Middle frontal gyrus (tissue), 1 donor: ENCODE results near the gene OCSTAMP.

Experiments used
- DNase-seq: peaks from one replicate; pipeline ENCODE4 v3.0.0-alpha.2; 2015; ENCODE audit warnings: low spot score; ENCODE audit errors: extremely low spot score

OCSTAMP gene

DNA sequence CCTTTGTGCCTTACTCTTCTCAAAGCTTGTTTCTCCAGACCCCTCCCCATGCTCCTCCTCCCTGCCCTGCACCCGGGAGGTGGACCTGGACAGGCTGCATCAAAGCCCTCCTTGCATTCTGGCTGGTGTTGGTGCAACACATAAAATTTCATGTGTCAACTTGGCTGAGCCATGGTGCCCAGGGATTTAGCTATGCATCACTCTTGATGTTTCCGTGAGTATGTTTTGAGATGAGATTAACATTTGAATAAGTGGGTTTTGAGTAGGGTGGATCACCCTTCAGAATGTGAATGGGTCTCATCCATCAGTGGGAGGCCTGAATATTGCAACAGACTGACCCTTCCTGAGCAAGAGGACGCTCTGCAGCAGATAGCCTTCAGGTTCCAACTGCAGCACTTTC, 4.4 kb upstream of the OCSTAMP start:
- no peak for DNase-seq

DNA sequence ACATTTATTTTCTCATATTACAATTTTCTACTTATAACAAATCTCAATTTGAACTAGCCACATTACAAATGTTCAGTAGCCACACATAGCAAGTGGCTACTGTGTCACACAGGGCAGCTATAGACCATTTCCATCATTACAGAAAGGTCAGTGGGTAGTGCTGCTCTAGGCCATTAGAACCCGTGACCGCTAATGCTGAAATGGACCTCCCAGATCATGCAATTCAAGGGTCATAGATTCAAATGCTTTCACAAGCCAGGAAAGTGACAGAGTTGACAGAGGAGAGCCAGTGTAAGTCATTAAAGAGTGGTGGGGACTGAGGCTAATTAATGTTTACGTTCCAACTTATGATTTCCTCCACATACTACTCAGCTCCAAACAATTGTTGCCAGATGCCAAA, 3.5 kb upstream of the OCSTAMP start:
- no peak for DNase-seq

DNA sequence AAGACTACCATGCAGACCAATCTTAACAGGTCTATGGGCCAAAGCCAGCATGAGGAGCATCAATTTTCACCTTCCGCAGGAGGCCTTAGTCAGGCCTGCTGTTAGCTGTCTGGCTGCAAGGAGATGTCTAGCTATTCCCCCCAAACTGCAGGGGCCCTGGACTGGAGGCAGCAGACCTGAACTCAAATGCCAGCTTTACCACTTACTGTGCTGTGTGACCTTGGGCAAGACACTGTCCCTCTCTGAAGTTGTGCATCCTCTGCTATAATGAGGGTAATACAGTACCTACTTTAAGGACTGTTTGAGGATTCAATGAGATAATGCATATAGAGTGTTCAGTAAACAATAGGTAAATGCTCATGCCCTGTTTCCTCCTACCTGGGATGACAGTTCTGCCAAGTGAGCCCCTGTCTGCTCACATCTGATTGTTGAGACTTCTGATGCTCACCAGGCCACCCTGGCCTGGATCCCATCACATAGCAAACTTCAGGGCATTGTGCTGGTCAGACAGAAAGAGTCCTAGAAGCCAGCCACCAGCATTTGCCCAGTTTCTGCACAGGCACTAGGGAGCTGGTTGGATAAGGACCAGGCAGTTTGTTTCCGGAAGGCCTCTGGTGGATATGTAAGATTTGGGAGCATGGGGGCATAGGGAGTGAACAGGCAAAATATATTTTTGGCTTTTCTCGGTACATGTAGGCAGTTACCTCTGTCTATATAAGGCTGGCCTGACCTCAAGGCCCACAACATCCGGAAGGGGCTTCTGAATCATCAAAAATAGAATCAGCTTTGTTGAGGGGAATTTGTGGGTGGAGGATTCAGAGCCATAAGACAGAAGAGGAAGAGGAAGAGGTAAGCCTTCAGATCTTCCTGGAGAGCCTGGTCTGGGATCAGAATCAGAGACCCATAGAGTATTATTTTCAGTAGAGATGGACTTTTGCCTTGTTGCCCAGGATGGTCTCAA, 2.3 kb upstream of the OCSTAMP start:
- DNase-seq, result no peak

DNA sequence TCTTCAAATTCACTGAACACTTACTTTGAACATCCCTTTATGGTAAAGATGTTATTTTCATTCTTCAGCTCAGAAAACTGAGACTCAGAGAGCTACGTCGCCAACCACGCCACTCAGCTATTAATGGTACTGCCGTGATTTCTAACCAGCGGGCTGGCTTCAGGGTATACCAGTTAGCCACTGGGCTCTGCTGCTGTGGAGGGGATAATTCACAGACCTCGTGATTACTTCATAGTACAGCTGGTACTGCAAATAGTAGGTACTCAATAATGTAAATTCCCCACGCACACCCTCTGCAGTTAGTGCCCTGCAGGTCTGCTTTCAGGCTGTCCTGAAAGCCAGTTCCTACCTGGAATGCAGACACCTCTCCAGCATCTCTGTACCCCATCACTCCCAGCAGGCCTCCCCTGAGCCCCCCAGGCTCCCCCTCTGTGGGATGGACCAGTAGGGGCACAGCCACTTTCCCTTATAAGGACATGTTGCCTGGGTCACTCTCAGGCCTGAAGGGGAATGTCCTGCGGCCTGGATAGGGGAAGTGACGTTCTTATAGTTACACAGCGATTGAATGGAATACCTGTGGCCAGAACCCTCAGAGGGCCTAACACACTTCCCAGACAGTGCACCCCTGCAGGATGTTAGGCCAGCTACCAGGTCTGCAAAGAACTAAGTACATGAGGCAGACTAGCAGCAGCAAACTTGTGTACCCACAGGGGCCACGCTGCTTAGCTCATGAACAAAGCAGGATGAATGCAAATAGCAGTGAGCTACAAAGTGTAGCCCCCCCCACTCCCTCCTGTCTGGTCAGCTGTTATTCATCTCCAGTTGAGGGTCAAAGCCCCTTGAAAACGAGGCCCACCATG, 1.3 kb upstream of the OCSTAMP start:
- DNase-seq, result no peak

DNA sequence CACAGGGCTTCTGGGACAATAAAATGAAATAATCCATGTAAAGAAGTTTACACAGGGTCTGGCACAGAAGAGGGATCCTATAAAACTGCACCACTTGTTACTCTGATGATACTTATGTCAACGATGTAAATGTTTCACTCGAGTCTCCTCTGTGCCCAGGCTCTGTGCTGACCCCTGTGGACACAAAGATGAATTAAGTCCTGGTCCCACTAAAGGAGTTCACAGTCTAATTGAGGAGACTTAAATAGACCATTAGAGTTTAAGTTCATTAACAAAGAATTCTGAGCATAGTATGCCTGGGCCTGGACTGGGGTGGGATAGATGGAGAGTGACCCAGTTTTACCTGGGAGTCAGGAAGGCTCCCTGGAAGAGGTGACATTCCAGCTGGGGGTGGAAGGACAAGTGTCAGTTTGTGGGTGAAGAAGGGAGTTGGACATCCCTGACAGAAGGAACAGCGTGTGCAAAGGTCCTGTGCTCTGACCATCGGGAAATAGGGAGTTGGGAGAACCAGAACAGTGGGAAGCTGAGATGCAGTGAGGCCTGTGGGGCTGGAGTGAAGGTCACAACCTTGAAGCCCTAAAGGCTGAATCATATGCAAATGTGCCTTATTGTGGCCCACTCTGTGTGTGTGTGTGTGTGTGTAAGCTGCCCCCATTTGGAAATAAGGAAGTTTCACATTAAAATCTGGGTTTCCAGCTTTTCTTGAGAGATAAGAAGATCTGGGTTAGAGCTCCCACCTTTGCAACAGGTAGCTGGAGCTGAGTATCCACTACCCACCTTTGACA, 1.1 kb downstream of the OCSTAMP start:
- DNase-seq, result no peak

DNA sequence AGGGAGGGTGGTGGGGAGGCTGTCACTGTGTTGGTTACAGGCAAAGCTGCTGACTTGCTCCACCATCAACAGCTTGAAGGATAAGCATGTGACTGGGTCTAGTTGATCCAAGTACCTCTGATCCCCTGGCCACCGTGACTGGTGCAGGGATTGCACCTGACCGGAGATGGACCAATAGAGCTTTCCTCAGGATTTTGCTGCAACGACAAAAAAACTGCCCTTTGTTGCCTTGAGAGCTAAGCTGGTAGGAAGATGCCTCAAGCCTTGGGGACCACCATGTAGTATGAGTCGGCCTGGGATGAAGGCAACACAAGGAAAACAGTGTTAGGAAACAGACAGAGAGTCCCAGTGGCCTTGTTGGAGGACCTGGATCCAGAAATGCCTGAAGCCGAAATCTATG, 1.8 kb downstream of the OCSTAMP start:
- DNase-seq, result no peak

DNA sequence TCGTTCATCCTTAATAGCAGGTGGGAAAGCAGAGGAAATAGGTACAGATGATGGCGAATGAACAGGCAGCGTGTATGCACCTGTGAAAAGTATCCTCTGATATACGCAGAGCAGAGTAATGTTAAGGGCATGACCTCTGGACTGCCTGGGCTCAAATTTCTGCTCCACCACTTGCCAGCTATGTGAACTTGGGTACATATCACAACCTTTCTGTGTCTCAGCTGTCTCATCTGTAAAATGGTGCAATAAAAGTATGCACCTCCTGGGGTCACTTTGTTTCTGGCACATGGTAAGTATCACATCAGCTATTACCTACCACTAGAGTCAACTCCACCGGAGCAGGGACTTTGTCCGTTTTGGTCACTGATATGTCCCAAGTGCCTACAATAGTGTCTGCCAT, 2.5 kb downstream of the OCSTAMP start:
- no peak for DNase-seq

DNA sequence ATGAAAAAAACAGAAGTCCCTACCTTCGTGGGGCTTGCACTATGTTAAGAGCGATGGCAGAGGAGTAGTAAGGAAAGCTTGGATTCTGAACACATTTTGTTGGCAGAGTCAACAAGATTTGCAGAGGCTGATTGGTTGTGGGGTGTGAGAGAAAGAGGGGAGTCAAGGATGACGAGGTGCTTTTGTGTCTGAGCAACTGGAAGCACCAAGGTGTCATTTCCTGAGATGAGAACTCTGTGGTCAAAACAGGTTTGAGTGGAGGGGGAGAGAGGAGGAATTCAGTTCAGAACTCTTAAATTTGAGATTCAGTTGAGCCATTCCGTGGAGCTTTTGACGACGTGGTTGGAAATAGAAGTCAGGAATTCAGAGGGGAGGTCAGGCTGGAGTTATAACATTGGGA, 3.5 kb downstream of the OCSTAMP start:
- no peak for DNase-seq

DNA sequence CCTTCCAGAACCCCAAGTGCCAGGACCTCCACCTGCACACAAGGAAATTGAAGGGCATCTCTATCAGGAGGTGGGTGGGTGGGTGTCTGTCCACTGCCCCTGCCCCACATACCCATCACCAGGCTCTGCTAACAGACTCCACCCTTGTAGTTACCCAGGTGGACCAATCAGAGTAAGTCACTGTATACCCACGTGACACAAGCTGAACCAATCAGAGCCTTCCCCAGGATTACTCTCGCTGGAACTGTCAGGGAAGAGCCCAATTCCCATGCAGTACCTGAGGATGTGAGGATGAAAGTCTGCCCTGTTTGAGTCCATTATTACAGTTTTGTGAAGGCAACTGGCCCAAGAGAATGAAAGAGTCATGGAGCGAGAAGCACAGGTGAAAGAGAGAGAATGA, 4.2 kb downstream of the OCSTAMP start:
- DNase-seq, result no peak

DNA sequence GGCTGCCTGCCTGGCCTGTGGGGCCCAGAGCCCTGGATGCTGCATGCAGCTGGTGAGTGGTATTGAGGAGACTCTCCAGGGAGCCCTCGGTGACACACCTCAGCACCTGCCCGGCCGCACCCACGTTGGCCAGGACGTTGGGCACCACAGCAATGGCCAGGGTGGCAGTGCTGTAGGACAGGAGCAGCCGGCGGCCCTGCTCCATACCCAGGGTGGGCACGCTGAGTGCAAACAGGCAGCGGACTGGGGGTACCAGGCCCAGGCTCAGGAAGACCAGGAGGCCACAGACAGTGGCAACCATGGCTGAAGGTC, 4.7 kb downstream of the OCSTAMP start:
- DNase-seq, result no peak

DNA sequence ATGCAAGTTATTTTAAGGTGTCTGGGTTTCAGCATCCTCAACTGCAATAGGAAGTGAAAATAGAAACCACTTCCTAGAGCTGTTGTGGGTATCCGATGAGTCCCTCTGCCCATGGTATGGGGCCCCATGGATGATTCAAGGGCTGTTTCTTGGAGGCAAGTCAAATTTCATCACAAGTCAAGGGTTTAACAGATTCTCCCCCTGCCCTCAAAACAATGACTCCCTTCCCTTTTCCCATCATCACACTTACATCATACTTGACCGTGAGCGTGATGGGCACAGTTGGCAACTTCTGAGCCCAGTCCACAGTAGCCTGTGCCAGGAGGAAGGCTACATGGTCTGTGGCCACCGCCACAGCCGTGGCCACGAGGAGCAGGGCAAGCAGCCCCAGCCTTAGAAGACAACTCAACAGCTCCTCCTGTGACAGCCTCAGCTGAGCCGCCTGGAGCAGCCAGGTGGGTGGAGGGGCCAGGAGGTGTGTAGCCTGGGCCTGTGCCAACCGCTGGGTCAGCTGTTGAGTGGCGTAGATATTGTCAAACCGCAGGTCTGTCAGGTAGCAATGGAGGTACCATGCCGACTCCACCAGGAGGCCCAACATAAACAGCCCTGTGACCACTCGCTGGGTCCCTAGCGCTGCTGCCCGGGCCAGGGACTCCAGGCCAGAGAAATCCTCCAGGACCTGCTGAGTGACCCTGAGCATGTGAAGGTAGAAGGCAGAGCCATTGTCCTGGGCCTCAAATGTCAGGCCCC, 5.2 kb downstream of the OCSTAMP start:
- DNase-seq, result no peak

DNA sequence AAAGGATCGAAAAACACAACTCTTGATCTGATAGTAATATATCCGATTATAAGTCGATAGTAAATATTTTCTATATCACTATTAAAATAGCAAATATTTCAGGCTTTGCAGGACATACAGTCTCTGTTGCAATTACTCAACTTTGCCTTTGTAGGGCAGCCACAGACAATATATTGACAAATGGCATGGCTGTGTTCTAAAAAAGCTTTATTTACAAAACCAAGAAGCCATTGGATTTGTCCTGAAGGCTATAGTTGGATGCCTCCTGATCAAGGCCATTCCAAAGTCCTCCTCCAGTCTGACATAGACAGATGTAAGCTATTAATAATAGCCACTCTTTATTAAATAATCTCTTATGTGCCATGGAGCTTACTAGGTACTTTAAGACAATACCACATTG, 5.9 kb downstream of the OCSTAMP start:
- DNase-seq, result no peak

DNA sequence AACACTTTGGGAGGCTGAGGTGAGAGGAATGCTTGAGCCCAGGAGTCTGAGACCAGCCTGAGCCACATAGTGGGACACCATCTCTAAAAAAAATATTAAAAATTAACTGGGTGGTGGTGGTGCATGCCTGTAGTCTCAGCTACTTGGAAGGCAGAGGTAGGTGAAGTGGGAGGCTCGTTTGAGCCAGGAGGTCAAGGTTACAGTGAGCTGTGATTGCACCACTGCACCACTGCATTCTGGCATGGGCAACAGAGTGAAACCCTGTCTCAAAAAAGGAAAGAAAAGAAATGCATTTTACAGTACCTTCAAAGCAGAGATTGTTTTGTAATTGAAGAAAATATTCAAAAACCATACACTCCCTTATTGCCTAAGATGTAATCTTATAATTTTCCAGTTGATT, 6.5 kb downstream of the OCSTAMP start:
- no peak for DNase-seq

DNA sequence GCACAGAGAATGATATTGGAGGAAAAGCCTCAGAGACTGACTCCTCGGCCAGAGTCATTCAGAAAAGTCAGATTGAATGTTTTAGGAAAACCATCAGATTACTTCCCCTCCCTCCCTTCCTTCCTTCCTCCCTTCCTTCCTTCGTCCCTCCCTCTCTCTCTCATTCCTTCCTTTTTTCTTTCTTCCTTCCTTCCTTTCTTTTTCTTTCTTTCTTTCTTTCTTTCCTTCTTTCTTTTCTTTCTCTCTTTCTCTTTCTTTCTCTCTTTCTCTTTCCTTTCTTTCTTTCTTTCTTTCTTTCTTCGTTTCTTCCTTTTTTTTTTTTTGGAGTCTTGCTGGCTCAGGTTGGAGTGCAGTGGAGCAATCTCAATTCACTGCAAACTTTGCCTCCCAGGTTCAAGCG, 7.4 kb downstream of the OCSTAMP start:
- no peak for DNase-seq

DNA sequence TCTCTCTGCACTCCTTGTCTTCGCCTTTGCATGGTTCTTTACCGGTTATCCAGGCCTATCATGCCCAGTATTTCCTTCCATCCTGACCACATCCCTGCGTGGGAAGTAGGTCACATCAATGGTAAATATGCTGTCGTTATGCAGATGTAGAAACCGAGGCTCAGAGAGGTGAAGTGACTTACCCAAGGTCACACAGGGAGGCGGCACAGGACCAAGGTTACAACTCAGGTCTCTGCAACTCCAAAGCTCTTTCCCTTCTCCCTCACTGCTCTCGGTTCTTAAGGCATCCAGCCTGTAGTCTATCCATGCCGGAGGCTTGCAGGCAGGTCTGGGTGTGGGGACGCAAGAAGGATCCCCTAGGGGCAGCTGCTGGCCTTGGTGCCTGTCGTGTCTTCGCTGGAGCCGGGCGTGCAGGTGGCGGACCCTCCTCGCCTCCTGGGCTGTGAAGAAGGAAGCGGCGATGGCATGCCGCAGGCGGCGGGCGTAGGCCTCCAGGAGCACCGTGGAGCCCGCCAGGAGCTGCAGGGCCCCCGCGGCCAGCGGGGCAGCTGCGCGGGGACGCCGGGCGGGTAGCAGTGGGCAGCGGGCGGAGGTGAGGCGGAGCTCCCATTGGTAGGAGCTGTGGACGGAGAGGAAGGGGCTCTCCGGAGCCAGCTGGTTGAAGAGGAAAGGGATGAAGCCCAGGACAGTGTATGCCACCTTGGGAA, 9.1 kb downstream of the OCSTAMP start:
- DNase-seq, result no peak

DNA sequence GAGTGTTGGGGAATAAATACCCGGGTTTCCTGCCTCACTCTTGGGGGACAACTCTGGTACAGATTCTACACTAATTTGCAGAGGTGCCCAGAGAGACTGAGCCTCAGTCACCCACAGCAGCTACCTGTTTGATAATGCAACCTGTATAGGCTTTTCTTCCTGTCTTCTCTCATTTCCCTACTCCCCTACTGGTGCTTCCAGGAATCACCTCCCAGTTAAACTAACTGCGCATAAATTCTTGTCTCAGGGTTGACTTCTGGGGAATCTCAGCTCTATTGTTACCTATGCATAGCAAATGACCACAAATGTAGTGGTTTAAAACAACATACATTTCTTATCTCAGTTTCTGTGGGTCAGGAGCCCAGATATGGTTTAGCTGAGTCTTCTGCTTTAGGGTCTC, 11.3 kb downstream of the OCSTAMP start:
- no peak for DNase-seq

DNA sequence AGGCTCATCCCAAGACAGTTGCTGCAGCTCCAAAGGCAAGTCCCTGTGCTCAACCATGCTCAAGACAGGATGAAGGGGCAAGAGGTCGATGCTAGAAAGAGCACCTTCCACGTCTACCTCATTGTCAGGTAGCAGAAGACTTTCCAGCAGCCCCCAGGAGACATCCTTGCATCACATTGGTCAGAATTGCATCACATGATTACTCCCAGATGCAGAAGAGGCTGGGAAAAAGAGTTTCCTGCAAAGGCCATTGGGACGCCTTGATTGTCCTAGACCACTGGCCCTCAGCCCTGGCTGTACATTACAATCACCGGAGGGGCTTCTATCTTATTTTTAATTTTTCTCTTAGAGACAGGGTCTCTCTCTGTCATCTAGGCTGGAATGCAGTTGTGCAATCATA, 19.8 kb downstream of the OCSTAMP start:
- no peak for DNase-seq

DNA sequence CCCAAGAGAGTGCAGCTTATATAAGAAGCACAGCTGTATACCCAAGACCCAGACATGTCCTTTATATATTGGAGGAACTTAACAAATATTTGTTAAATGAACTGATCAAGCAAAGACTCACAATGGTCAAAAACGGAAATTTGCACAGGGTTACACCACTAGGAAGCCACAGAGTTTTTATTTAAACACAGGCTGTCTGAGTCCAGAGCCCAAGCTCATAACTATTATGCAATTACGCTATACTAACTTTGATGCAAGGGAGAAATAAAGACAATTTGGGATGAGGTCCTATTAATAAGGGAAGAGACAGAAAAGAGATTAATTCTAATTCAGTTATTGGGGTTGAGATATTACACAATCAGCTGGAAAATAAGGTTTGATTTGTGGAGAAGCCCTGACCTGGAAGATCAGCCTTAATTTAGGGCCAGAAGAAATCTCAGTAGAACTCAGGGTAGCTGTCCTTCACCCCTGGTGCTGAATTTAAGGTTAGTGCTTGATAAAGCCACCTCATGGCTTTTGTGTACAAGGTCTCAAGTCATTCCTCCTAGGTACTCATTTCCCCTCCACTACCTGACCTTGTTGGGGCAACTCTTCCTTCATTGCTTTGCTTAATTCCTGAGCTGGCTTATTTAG, 26.6 kb downstream of the OCSTAMP start:
- DNase-seq, result no peak

DNA sequence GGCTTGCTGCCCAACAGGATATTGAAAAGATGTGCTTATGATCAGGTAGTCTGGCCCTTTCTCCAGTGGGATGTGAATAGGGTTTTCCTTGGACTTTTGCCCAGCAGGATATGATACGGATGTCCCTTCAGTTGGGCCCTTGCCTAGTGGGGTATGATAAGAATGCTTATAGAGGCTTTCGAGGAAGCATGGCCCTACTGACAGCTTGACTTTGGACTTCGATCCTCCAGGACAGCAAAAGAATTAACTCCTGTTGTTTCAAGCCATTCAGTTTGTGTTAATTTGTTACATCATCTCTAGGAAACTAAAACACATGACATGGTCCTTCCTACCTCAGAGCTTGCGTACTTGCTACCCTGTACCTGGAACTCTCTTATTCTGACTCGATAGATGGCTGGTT, 27.3 kb downstream of the OCSTAMP start:
- DNase-seq, result no peak

DNA sequence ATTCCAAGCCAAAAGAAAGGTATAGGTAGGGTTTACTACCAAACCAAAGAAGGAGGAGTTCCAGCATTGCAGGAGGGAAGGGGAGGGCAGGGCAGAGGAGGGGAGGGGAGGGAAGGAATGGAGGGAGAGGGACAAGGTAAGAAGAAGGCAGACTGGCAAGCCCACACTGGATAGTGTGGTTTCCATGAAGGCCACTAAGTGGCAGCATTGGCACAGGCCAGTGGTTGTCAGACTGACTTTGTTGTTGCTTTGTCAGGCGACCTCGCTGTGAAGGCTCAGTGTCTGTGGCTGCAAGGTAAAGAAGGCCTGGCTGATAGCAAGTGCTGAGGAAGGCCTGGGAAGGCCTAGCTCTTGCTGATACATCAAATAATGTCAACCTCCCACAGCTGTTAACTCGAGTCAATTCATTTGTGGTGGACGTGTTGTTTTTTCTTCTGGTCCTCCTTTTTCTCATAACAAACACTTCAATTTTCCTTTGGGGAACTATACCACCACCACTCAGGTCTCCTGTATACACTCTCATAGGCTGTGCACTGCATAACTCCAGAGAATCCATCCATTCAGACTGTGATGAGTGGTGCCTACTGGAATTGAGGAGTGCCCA, 29.4 kb downstream of the OCSTAMP start:
- peak; percentile 23 for DNase-seq
